Measurements from ENCODE around the gene KPTN. TPM values are rescaled to one million over a fixed set of nuclear protein-coding genes. Genes with fewer than 3 reads are reported as not detected.

Gene KPTN
- total and polyA plus RNA-seq, 4 donors = 2.3 to 6.0 (median 4.0) TPM

DNA sequence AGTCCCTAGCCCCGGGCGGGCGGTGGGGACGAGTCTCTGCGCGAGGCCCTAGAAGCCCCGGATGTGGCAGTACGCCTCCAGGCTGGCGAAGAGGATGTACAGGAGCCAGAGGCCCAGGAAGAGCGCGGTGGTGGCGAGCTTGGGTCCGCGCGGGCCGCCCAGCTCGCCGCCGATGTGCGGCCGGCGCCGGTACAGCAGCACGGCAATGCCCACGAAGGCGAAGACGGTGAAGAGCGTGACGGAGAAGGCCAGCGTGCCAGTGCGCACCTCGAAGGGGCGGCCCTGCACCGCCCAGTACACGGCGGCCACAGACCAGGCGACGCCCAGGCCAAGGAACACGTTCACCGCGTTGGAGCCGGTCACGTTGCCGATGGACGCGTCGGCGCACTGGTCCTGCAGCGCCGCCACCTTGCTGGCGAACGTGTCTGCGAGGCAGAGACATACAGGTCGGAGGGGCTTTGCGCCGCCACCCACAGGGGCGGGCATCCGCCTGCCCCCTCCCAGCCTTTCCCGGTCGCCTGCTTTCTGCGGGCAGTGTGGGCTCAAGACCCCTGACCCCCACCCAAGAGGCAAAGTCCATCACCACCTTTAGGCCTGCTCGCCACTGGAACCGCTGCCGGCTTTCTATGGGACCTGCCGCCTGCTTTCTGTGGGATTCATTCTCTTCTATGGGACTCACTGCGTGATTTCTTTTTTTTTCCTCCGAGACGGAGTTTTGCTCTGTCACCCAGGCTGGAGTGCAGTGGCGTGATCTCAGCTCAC is 53.8 kb downstream of the KPTN start:
- Histone ChIP-seq H3K9ac (ENCODE audit: low read depth in 1 of 2, low read length in 2 of 2) (no peak overlapping the region), H3K4me3 (ENCODE audit: low read depth in 1 of 3, low read length in 3 of 3) (no peak overlapping the region), H3K9me3 (ENCODE audit: control insufficient read depth in 4 of 4, low read length in 3 of 4) (no peaks in the 10 kb centered on the region), H3K36me3 (ENCODE audit: control insufficient read depth in 4 of 4, insufficient read depth in 3 of 4, low read depth in 1 of 4, low read length in 3 of 4) (no peaks in the 10 kb centered on the region), H3K27me3 (ENCODE audit: control insufficient read depth in 4 of 4, insufficient read depth in 4 of 4, low read length in 3 of 4) (peaks cover 0 to 6% (median 3%) of the 10 kb centered on the region in 4 donors), H3K27ac (ENCODE audit: low read depth in 1 of 2, low read length in 2 of 2) (no peak overlapping the region), H3K4me1 (ENCODE audit: control insufficient read depth in 4 of 4, insufficient read depth in 4 of 4, low read length in 3 of 4) (peaks cover 2 to 10% (median 5%) of the 10 kb centered on the region in 4 donors)
- DNase-seq (ENCODE audit: low spot score) = no peak
- 7% methylated on average over 69 of the region's 69 CpGs for WGBS
- TF ChIP-seq, protein P1, sequence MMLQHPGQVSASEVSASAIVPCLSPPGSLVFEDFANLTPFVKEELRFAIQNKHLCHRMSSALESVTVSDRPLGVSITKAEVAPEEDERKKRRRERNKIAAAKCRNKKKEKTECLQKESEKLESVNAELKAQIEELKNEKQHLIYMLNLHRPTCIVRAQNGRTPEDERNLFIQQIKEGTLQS (IDR thresholded peaks at IDR 0.05) = no peak
- no peak for TF ChIP-seq HNF4A (conservative IDR thresholded peaks at IDR 0.05)
- TF ChIP-seq, protein P2, sequence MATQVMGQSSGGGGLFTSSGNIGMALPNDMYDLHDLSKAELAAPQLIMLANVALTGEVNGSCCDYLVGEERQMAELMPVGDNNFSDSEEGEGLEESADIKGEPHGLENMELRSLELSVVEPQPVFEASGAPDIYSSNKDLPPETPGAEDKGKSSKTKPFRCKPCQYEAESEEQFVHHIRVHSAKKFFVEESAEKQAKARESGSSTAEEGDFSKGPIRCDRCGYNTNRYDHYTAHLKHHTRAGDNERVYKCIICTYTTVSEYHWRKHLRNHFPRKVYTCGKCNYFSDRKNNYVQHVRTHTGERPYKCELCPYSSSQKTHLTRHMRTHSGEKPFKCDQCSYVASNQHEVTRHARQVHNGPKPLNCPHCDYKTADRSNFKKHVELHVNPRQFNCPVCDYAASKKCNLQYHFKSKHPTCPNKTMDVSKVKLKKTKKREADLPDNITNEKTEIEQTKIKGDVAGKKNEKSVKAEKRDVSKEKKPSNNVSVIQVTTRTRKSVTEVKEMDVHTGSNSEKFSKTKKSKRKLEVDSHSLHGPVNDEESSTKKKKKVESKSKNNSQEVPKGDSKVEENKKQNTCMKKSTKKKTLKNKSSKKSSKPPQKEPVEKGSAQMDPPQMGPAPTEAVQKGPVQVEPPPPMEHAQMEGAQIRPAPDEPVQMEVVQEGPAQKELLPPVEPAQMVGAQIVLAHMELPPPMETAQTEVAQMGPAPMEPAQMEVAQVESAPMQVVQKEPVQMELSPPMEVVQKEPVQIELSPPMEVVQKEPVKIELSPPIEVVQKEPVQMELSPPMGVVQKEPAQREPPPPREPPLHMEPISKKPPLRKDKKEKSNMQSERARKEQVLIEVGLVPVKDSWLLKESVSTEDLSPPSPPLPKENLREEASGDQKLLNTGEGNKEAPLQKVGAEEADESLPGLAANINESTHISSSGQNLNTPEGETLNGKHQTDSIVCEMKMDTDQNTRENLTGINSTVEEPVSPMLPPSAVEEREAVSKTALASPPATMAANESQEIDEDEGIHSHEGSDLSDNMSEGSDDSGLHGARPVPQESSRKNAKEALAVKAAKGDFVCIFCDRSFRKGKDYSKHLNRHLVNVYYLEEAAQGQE (IDR thresholded peaks at IDR 0.05) = no peak
- TF ChIP-seq FOXA1 (IDR thresholded peaks at IDR 0.05) = no peak
- TF ChIP-seq NR2F2 (IDR thresholded peaks at IDR 0.05) = no peak
- TF ChIP-seq YY1 (IDR thresholded peaks at IDR 0.05) = no peak
- TF ChIP-seq, protein P3, sequence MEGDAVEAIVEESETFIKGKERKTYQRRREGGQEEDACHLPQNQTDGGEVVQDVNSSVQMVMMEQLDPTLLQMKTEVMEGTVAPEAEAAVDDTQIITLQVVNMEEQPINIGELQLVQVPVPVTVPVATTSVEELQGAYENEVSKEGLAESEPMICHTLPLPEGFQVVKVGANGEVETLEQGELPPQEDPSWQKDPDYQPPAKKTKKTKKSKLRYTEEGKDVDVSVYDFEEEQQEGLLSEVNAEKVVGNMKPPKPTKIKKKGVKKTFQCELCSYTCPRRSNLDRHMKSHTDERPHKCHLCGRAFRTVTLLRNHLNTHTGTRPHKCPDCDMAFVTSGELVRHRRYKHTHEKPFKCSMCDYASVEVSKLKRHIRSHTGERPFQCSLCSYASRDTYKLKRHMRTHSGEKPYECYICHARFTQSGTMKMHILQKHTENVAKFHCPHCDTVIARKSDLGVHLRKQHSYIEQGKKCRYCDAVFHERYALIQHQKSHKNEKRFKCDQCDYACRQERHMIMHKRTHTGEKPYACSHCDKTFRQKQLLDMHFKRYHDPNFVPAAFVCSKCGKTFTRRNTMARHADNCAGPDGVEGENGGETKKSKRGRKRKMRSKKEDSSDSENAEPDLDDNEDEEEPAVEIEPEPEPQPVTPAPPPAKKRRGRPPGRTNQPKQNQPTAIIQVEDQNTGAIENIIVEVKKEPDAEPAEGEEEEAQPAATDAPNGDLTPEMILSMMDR (IDR thresholded peaks at IDR 0.05; ENCODE audit: low read depth, low read length, missing input control) = no peak
- TF ChIP-seq EGR1 (IDR thresholded peaks at IDR 0.05; ENCODE audit: low read depth in 2 of 2) = no peak
- TF ChIP-seq JUND (IDR thresholded peaks at IDR 0.05) = no peak
- no peak for TF ChIP-seq RAD21 (IDR thresholded peaks at IDR 0.05)
- no peak for TF ChIP-seq HNF4G (IDR thresholded peaks at IDR 0.05)
- TF ChIP-seq GABPA (IDR thresholded peaks at IDR 0.05 in 1 of 2, conservative IDR thresholded peaks at IDR 0.05 in 1 of 2) = no peak
- TF ChIP-seq SP1 (IDR thresholded peaks at IDR 0.05) = no peak
- TF ChIP-seq, protein P4, sequence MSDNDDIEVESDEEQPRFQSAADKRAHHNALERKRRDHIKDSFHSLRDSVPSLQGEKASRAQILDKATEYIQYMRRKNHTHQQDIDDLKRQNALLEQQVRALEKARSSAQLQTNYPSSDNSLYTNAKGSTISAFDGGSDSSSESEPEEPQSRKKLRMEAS (IDR thresholded peaks at IDR 0.05) = no peak
- TF ChIP-seq, protein P5, sequence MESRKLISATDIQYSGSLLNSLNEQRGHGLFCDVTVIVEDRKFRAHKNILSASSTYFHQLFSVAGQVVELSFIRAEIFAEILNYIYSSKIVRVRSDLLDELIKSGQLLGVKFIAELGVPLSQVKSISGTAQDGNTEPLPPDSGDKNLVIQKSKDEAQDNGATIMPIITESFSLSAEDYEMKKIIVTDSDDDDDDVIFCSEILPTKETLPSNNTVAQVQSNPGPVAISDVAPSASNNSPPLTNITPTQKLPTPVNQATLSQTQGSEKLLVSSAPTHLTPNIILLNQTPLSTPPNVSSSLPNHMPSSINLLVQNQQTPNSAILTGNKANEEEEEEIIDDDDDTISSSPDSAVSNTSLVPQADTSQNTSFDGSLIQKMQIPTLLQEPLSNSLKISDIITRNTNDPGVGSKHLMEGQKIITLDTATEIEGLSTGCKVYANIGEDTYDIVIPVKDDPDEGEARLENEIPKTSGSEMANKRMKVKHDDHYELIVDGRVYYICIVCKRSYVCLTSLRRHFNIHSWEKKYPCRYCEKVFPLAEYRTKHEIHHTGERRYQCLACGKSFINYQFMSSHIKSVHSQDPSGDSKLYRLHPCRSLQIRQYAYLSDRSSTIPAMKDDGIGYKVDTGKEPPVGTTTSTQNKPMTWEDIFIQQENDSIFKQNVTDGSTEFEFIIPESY (IDR thresholded peaks at IDR 0.05) = no peak
- no peak for TF ChIP-seq TAF1 (conservative IDR thresholded peaks at IDR 0.05)
- no peak for TF ChIP-seq RXRA (IDR thresholded peaks at IDR 0.05)
- TF ChIP-seq FOXA2 (IDR thresholded peaks at IDR 0.05) = no peak

Data from liver (tissue), 9 donors.